Measurements from ENCODE around the gene KCNA2.

KCNA2 gene

DNA sequence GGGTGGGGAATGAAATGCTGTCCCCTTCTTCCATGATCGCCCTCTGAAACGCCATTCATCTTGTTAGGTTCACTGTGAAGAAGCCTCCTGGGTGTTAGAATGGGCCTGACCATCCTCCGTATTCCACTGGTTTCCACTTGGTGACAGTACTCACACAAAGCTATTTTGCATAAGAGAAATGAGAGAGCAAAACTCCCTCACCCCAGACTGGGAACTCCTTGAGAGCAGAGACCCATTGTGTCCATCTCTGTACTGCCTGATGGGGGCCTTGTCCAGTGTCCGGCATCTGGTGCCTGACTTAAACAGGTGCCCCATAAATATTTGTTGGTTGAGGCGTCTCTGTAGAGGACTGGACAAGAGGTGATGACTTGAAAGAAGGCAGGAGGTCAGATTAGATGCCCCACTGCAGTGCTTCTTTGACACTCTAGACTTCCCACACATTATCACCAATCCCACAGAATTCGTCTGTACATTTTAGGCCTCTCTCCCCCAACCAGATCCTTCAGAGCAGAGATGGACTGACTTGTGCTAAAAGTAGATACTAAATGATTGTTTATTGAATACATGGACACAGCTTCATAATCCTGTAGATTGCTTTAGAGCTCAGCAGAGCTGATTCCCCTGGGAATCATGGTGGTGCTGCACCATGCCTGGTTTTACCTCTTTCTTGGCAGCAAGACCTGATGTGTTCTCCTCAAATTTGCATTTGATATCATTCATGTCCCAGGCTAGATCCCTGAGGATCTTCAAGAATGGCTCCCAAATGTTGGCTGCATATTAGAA is 22.4 kb upstream of the KCNA2 start:
- DNase-seq (ENCODE audit: low read depth): no peak

DNA sequence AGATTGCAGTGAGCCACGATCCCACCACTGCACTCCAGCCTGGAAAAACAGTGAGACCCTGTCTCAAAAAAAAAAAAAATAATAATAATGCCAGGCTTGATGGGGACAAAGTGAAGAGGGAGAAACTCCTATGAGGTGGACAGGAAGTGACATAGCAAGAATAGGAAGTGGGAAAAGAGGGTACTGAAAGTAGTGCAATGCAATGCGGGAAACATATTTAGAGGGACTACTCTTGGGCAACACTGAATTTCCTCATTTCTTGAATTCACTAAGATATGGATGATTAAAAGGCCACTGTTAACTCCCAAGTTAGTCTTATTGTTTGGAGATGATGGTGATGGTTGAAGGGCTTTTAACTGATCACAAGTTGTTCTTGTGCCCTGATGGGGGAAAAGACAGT is 21.6 kb upstream of the KCNA2 start:
- no peak for DNase-seq (ENCODE audit: low read depth)

DNA sequence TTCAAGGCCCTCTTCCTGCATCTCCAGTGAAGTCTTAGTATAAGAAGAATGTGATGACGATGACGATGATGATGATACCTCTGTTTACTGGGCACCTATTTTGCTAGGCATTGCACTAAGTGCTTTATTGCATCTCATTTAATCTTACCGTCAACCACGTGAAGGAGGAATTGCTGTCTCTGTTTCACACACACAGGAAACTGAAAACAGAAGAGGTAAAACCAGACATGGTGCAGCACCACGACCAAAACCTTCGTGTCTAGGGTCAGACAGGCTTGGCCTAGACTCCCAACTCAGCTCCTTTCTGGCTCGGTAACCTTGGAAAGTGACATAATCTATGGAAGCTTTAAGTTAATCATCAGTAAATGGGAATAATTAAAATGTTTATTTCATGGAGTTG is 20.7 kb upstream of the KCNA2 start:
- no peak for DNase-seq (ENCODE audit: low read depth)

DNA sequence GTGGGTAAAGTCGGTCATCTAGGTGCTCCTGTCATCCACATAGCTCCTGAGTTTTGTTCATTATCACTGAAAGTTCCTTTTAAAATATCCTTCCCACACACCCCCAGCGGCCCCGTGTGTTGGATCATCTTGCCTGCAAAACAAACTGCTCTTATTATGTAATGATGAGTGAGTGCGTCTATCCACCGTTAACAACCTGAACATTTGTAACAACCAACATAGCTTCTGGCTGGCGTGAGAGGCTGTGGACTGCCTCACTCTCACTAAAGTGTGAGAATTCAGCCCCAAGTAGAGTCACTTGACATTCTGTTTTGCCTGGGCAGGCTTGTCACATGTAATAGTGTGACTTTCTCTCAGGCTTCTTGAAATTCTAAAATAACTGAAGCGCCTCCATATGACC is 14.5 kb upstream of the KCNA2 start:
- DNase-seq (ENCODE audit: low read depth): no peak

DNA sequence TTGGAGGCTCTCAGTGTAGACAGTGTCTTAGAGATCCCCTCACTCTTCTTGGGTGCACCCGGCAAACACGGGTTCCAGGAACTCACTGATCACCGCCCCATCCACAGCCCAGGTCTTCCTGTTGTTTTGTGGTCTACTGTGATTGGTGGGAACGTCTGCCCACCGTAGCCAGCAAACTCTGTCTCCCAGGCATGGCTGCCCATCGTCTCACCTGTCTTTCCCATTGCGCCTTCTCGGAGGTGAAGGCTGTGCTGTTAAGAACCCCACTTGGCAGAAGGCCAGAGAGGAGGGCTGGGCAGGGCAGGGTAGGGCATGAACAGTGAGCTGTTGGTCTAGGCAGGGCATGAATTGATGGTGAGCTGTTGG is 14.1 kb upstream of the KCNA2 start:
- no peak for DNase-seq (ENCODE audit: low read depth)

DNA sequence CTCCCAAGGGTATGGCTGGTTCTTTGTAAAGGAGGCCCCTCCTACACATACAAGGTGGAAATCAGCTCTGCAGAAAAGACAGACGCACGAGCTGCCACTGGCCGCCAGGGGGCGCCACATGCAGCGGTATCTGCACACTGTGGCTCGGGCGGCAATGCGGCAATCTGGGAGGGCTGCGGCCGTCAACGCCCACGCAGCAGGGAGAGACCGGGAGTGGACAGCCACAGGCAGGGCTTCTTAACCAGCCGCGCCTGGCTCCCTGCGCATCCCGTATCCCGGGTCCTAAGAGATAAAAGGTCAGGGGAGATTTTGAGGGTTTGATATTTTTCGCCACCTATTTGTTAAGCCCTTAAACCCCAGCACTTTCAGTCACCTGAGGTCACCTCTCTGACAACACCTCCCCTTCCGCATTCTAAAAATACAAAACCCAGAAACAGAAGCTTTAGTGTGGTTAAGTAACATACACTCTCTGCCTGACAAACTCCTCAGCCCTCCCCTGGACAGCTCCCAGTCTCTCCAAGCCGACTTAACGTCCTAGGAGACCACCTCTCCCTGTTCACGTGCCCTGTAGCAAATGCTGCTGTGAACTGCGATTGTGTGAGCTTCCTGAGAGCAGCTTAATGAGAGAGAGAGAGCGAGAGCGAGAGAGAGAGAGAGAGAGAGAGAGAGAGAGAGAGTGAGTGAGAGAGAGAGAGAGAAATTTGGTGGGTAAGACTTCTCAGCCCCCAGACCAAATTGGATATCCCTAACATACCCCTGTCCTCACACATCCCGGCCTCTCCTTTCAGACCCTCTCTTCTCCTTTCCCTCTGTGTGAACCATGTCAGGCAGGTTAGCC is 13.5 kb upstream of the KCNA2 start:
- peak; percentile 78 for DNase-seq (ENCODE audit: low read depth)

DNA sequence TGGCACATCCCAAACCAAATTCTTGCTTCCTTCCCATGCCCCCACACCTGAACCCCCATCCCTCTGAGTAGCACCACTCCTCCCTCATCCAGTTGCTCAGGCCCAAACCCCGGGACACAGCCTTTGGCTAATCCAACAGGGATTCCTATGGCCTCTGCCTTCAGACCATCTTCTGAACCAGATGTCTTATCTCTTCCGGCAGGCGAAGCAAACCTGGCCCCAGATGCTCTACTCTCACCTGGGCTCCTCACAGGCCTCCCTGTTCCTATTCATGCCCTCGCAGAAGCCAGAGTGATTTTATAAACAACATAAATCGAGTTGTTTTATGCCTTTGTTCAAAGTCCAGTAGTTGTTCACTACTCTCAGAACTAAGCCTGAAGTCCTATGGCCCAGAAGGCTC is 12.5 kb upstream of the KCNA2 start:
- DNase-seq (ENCODE audit: low read depth): no peak

DNA sequence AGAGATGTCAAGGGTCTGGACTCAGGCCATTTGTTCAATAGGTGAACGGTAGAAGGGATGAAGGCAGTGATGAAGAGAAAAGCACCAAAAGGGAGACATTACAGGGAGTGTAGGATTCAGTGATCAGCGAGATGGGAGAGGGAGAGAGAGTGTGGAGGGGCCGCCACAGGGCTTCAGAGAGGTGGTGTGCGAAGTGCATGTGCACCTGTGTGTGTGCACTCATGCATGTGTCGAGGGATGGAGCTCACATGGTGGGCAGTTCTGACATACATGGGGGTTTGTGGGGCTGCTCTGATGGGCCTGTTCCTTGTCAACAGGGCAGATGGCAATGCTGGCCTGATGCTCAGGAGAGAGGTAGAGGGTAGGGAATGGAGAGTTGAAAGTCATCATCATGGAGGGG is 11.4 kb upstream of the KCNA2 start:
- no peak for DNase-seq (ENCODE audit: low read depth)

DNA sequence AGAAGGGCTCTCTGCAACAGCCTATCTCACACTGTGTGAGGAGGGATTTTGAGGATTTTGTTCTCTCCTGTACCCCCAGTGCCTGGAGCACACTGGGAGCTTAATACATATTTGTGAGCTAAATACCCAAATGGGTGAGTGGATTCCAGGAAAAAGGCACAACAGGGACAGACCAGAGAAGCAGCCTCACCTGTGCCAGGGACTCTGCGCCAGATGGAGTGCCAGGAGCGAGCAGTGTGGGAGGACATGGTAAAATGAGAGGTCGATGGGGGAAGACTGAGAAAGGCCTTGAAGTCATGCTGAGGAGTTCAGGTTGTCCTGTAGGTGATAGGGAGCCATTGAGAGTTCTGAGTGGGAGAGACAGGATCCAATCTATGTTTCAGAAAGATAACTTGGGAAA is 11.0 kb upstream of the KCNA2 start:
- DNase-seq (ENCODE audit: low read depth): no peak

DNA sequence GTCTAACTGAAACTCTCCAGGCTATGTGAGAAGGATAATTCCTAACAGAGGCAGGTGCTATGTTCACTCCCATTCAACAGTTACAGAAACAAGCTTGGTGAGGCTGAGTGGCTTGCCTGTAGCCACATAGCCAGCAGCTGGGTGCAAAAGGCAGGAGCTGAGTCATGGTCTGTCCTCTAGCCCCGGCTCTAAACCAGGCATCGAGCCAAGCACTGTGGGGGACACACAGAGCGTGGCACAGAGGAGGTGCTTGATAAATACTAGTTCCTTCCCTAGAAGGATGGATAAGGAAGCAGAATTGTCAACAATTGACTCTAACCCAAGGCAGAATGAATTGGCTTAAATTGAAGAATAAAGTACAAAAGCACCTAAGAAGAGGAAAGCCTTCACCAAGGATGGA is 10.4 kb upstream of the KCNA2 start:
- DNase-seq (ENCODE audit: low read depth): no peak

DNA sequence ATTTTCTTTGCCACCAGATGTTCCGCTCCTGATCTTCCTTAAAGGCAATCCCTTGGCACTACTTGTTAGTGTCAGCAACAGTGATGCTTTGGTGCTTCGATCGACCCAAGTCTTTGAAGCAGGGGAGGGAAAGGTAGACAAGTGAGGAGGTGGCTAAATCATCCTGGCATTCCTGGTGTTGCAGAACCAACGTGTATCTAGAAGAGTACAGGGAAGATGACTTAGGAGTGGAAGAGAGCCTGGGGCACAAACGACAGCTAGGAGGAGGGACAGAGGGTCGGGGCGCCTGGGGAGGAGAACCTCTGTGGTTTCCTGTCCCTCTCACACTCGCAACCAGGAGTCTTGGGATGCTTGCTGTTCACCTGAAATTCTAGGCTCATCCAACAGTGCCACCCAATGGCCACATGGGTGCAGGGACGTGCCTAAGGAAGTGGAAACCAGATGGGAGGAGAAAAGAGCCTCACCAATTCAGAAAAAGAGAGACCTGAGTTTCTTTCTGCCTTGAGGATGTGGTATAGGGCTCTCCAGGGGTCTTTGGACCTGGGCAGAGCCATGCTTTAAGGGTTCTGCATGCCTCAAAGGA is 9.5 kb upstream of the KCNA2 start:
- DNase-seq (ENCODE audit: low read depth): peak; percentile 46

DNA sequence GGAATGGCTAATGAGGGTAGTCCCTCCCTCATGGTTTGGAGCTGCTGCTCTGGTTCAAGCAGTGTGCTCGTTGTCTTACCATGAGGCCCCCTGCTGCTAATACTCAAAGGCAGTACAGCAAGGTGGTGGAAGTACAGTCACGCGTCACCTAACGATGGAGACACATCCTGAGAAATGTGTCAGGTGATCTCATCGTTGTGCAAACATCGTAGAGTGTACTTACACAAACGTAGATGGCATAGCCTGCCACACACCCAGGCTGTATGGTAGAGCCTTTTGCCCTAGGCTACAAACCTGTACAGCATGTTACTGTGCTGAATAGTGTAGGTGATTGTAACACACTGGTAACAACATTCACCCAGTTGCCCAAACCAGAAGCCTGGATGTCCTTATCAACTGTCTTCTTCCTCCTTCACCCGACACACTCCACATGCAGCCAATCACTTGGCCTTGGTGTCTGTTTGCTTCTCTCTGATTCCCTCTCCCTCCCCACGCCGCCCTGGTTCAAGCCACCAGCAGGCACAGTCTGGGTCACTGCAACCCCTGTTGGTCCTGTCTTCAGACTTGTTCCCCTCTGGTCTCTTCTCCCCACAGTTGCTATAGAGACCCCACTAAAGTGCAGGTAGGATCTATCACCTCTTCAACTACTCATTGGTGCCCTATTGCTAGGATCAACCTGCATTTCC is 6.0 kb upstream of the KCNA2 start:
- no peak for DNase-seq (ENCODE audit: low read depth)

DNA sequence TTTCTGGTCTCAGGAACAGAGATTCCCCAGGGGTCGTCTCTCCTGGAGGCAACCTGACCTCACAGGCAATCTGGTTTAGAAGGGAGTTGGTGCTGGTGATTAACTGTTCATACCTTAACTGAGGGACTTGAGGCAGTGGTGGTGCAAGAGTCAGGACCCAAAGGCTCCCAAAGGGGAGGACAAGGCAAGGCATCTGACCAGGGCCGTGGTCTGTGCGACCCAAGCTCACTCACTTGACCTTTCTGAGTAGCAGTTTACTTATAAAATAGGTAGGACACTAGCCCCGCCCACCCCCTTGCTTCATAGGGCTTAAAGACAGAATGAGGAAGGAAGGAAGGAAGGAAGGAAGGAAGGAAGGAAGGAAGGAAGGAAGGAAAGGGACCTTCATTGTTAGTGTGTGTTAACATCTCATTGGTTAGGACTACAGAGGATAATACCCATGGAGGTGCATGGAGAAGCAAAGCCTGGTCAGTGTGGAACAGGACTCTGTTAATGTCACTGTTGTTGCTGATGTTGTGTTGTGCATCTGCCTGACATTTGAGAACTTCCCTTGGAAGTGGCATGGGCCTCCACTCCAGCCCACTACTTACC is 4.6 kb upstream of the KCNA2 start:
- DNase-seq (ENCODE audit: low read depth): no peak

DNA sequence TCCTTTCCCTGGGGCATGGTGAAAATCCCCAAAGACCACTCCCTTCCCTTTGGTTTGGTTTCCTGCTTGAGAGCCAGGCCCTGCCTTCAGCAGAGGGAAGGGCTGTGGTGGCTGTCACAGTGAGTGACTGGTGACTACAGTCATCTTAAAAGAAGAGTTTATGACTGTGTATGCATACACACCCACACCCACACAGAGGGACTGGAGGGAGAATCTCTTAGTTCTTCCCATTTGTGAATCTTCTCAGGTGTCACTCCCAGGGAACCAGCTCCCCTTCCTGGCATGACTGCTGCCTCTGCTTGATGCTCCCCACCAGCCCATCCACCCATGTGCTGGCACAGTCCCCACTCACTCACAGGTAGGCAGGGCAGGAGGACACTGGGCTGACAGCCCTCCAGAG is 3.9 kb upstream of the KCNA2 start:
- DNase-seq (ENCODE audit: low read depth): no peak

DNA sequence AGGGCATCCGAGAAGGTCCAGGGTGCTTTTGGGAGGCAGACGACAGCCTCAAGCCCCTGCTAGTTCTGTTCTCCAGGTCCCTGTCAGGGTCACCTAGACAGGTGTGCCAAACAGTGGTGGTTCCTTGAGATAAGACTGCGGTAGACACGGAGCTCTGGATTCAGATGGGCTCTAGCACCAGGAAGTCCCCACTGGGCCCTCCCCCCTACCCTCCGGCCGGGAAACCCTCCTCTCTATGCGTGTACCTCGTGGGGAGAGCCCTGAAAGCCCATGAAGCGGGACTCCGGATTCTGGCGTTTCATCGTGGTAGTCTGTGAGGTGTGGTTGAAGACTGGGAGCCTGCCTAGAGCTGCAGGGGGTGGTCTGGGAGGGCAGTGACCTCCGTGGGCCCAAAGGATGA is 2.1 kb upstream of the KCNA2 start:
- no peak for DNase-seq (ENCODE audit: low read depth)

DNA sequence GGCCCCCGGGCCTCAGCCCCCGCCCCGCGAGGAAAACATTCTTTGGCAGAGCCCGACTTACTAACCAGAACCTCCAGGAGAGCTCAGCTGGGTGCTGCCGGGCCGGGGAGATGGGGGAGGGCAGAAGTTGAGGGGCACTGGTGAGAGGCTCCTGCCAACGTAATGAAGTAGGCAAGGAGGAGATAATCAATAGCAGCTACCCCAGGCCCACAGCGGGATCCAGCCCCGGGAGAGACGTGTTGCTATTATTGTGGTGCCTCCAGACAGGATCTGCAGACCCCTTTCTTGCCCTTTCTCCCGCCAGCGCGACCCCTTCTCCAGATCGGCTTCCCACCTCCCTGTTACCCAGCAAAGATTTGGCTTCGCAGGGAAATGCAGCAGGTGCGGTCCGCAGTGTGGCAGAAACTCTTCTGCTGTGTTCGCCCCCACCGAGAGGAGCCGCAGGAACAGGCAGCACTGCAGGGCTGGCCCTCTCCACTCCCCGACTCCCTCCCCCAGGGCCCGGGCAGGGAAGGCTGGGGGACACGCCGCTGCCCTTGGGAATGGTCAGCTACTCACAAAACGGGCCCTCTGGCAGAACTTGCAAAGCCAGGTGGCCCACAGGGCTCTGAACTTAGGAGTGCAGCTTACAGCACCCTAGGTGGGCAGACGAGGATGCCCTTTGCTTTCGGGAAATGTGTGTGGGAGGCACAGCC is 1.5 kb upstream of the KCNA2 start:
- no peak for DNase-seq (ENCODE audit: low read depth)

DNA sequence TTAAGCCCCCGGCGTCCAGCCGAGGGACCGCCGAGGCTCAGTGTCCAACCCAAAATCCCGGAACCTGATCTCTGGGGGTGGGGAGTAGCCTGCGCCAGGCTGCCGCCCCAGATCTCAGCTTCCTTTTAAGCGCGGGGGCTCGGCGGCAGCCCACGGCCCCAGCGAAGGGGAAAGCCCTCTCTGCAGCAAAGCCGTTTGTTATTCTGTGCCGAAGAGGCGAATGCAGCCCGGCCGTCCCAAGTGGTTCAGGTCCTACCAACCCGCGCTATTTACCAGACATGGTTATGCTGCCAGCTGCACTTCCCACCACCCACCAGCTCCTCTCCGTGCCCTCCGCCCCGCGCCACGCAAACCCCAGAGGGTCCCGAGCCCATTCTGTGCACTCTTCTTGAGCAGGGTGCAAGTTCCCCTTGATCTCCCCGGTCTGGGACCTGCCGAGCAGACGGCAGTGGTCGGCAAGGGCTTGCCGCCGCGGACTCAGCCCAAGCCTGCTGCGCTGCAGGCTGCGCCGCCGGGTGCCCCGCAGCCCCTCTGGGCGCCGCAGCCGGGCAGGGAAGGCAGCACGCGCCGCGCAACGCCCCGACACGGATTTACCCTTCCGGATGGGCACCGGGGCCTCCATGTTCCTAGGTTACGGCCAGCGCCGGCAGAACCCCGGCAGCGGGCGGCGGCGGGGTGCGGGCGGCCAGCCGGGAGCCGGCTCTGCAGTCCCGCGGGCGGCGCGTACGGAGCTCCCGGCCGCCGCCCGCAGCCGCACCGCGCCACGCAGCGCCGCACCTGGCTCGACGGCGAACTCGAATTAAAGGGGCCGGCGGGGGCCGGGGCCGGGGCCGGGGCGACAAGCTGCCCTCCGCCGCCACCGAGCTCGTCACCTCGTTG is 738 bp upstream of the KCNA2 start:
- no peak for DNase-seq (ENCODE audit: low read depth)

DNA sequence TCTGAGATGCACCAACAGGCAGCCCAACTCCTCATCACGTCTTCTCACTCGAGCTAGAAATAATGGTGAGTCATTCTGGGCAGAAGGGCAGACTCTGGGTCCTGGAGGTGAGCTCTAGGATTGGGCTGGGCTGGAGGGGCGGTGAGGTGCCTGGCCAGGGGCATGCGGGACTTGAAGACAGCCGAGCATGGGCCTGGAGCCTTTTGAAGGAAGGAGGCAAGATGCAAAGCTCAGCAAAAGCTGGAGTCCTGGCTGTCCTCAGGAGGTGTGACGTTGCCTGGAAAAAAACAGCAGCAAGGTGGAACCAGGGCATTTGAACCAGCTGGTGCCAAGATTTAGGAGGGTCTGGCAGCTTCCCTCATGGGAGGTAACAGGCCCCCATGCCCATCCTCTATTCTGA is 712 bp downstream of the KCNA2 start:
- DNase-seq (ENCODE audit: low read depth): no peak

DNA sequence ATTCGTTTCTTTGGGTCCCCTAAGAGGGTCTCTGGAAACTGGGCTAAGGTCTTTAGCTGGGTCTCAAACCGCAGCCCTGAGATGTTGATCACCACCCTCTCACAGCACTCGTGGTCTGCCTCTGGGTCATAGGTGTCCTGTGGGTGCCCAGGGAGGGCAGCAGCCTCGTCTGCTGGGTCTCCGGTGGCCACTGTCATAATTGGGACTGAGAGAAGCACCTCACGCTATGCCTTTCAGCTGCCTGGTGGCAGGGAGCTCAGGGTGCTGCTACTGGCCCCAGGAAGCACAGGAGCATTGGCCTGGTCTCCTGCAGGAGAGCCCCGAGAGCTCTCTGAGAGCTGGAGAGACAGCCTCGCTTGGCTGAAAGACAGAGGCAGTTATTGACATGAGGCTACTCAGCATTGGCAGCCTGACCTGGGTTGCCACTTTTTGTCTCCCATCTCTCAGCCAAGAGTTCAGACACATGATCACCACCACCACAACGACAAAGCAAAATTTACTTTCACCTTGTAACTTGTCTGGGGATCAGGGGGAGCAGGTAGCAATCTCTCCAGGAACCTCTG is 1.5 kb downstream of the KCNA2 start:
- no peak for DNase-seq (ENCODE audit: low read depth)

DNA sequence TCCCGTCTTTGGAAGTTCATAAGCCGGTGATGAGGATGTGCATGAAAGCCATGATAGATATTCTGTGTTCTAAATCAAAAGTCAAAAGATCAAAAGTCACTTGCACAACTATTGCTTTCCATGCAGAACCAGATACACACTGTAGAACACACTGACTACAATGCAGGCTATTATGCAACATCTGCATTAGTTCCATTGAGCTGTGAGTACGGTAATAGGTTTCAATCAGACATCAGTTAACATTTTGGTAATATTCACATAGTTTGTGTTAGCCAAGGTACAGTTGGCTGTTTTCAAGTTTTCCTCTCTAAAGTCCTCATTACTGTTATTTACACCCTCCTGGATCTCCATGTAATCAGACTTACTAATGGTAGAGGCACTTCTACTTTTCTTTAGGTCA is 3.1 kb downstream of the KCNA2 start:
- DNase-seq (ENCODE audit: low read depth): no peak
